AG08396 (cell line): ENCODE measurements around the gene YTHDF1.
A peak's percentile ranks its signal among the peaks of the same experiment; 100 is the strongest.
"Not testable (repeated sequence)": the region's sequence is repeated elsewhere in the genome, so short reads cannot be mapped to it uniquely, and the experiment has no call there.

Source experiments
- DNase-seq: peaks from one replicate; pipeline ENCODE4 v3.0.0; 2012; ENCODE audit warnings: low spot score, mixed read lengths

Gene YTHDF1

GRCh38 chr20:63226042-63226943, 10.4 kb upstream of the YTHDF1 start:
- DNase-seq: no peak

- no peak for DNase-seq
These were observed 9.1 kb upstream of the YTHDF1 start for GRCh38 chr20:63225082-63225454.

- DNase-seq: peak; percentile 57
These were observed 8.6 kb upstream of the YTHDF1 start for GRCh38 chr20:63224412-63225081.

GRCh38 chr20:63223826-63224207, 7.9 kb upstream of the YTHDF1 start:
- DNase-seq: no peak

GRCh38 chr20:63223121-63223825, 7.3 kb upstream of the YTHDF1 start:
- peak; percentile 56 for DNase-seq

GRCh38 chr20:63222541-63222940, 6.6 kb upstream of the YTHDF1 start:
- DNase-seq: no peak

- not testable (repeated sequence) for DNase-seq
These were observed 5.6 kb upstream of the YTHDF1 start for GRCh38 chr20:63221400-63222053.

GRCh38 chr20:63220696-63221399, 4.9 kb upstream of the YTHDF1 start:
- no peak for DNase-seq

- no peak for DNase-seq
These were observed 4.1 kb upstream of the YTHDF1 start for GRCh38 chr20:63219866-63220521.

- no peak for DNase-seq
These were observed 3.5 kb upstream of the YTHDF1 start for GRCh38 chr20:63219447-63219821.

- no peak for DNase-seq
These were observed 2.9 kb upstream of the YTHDF1 start for GRCh38 chr20:63218701-63219446.

GRCh38 chr20:63217706-63218105, 1.8 kb upstream of the YTHDF1 start:
- DNase-seq: no peak

- DNase-seq: no peak
These were observed 1.0 kb upstream of the YTHDF1 start for GRCh38 chr20:63216849-63217471.

- peak; percentile 85 for DNase-seq
These were observed 560 bp downstream of the YTHDF1 start for GRCh38 chr20:63215101-63216040.

- no peak for DNase-seq
These were observed 1.4 kb downstream of the YTHDF1 start for GRCh38 chr20:63214514-63214913.

GRCh38 chr20:63212792-63213191, 3.1 kb downstream of the YTHDF1 start:
- DNase-seq: no peak

GRCh38 chr20:63212393-63212730, 3.6 kb downstream of the YTHDF1 start:
- no peak for DNase-seq

- DNase-seq: no peak
These were observed 5.8 kb downstream of the YTHDF1 start for GRCh38 chr20:63210011-63210605.
